NCI-H2196 (cell line): ENCODE results near the gene RPL36.

Source experiments
- DNase-seq: peaks from one replicate; lab custom pipeline; 2025; ENCODE audit not compliant: unreplicated experiment; lab: John Stamatoyannopoulos, UW

RPL36 gene

GRCh38 chr19:5690125-5690954 is at the start of gene RPL36:
Gene RPL36, plus strand, starts transcription at chr19:5690295. Its CDS starts 213 bp downstream, at chr19:5690508.
- DNase-seq = peak; percentile 97

GRCh38 chr19:5641171-5641570 is 48.9 kb upstream of the RPL36 start:
- DNase-seq = no peak

DNA sequence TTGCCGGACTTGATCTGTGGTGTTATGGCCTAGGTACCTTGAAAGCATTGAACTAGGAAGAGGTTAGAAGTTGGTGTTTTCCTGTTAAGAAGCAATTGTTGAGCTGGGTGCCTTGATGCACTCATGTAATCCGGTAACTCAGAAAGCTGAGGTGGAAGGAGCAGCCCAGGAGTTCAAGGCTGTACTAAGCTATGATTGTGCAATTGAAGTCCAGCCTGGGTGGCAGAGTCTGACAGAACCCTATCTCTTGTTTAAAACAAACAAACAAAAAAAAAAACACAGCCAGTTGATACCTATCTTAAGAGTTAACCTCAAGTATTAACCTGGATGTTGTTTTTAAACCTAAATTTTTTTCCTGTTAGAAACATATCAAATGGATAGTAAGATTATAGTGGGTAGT is 47.9 kb upstream of the RPL36 start:
- DNase-seq = no peak

GRCh38 chr19:5643060-5643459 is 47.0 kb upstream of the RPL36 start:
- DNase-seq = no peak

DNA sequence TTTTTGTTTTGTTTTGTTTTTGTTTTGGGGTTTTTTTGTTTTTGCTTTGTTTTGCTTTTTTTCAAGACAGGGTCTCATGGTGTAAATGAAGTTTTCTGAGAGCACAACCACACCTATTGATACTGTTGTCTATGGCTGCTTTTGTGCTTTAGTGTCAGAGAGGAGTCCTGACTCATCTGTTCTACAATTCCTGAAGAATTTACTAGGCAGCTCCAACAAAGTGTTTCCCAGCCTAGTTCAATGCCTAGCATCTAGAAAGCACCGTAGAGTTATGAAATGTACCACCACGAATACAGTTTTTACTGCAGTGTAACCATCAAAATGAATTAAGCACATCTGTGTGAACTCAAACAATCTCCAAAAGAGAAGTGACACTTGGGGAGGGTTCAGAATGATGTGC is 46.1 kb upstream of the RPL36 start:
- no peak for DNase-seq

- peak; percentile 15 for DNase-seq
These were observed 44.7 kb upstream of the RPL36 start for GRCh38 chr19:5645409-5645808.

DNA sequence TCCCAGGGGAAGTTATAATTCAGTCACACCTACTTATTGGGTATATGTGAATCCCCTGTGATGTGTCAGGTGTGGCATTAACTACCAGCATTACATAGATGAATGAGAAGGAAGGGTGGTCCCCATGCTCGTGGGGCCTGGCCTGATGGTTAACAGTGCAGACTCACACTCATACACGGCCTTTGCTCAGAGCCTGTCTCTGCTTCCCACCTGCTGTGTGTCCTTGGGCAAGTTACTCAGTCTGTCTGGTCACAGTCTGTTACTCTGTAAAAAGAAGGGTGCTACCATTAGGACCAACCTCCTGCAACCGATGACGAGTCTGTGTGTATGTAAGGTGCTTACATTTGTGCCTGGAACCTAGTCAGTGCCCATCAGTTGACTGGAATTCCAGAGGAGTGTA is 43.4 kb upstream of the RPL36 start:
- no peak for DNase-seq

GRCh38 chr19:5648464-5648863 is 41.6 kb upstream of the RPL36 start:
- no peak for DNase-seq

DNA sequence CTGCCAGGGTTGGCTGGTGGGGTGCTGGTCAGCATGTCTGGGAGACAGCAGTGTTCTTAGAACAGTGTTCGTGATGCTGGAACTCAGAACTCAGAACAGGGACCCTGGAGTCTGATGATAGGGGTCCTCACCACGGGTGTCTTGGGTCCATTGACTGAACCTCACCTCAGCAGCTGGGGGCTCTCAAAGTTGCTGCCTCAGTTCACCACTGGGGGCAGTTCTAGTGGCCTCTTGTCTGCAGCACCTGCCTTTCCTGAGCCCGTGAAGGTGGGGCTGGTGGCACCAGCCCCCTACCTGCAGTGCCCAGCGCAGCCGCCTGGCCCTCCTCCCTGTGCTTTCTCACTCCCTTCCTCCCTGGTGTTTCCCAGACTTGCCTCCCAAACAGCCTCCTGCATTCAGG is 38.7 kb upstream of the RPL36 start:
- no peak for DNase-seq

DNA sequence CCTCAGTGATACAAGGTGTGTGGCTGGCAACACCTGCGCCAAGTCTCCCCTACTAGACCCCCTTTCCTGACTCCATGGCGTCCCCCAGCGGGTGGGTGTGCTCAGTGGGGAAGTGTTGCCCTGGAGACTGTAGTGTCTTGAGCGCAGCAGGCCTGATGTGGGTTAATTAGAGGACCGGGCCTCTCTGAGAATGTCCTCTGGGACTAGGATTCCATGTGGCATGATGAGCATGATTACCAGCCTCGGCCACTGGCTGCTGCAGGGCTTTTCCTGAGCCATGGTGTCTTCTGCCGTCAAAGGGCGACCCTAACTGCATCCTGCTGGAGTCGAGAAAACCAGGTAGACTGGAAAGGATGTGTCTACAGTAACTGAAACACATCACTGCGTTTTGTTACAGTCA is 37.8 kb upstream of the RPL36 start:
- no peak for DNase-seq

DNA sequence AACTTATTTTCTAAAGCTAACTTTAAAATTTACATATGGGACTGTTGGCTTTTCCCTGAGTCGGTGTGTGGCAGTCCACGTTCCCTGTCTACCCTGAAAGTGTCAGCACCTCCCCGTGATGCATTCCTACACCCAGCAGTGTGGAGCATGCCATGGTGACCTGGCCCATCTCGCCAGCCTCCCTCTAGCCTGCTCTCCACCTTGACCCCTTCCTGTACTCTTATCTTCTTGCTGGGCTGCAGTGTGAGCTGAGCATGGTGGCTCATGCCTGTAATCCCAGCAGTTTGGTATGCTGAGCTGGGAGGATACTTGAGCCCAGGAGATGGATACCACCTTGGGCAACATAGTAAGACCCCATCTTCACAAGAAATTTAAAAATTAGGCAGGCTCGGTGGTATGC is 35.2 kb upstream of the RPL36 start:
- DNase-seq = no peak

DNA sequence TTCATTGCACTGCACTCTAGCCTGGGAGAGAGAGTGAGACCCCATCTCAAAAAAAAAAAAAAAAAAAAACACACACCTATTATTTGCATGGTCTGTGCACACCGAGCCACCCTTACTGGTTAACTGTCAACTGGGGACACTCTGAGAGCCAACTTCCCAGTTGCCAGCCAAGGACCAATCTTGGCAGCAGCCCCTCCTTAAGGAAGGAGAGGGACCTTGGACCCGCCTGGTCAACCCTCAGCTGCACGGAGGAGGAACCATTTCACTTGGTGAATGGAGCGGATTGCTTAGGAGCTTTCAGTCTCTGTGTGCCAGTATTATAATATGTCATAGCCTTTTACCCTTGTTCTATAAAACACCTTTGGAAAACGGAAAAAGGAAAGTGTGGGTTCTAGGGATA is 34.7 kb upstream of the RPL36 start:
- DNase-seq = no peak

- DNase-seq = no peak
These were observed 28.6 kb upstream of the RPL36 start for GRCh38 chr19:5661483-5661882.

- DNase-seq = no peak
These were observed 26.2 kb upstream of the RPL36 start for GRCh38 chr19:5663904-5664303.

DNA sequence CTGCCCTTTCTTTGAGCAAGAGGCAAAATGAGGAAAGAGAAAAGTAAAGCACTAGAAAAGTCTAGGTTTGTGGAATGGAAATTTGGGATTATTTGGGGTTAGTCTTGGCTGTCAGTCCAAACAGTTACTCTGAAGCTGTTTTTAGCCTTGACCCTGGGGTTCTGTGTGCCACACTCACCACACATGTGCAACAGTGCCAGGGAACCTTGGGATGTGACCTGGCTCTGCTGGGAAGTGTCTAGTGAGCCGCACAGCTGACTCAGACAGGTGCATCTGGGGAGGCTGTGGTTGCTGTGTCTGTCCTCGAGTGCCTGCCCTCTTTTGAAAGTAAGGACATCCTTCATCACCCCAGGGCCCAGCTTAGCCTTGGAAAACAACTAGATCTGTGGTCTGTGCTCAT is 25.6 kb upstream of the RPL36 start:
- no peak for DNase-seq

DNA sequence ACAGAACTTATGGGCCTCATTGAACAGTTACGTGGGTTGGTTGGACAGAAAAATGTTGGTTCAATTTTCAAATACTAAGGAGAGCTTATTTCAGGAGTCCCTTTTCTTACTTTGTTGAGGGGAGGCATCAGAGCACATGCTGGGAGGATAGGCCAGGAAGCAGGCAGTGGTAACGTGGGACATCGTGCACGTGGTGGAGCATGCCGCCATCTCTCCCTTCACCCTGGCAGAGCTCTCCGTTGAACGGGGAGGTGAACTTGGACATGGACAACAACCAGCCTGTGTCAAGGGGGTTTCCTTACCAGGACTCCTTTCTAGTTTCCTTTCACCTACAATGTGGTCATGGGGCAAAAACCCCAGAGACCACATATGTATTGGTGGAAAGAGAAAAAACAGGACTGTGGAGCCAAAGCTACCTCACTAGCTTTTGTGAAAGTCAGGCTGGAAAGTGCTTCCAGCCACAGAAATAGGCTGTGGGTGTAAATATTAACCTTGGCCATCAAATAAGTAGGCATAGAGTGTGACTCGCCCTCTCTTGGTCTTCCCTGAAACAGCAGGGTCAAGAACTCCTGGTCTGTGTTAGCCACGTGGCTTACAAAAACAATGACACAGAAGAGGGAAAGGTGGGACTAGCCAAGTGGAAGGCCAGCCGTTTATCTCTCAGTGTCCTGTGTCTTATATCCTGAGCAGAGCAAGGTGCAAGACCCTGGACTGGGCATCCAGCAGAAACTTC is 24.1 kb upstream of the RPL36 start:
- DNase-seq = no peak

GRCh38 chr19:5666921-5667610 is 23.0 kb upstream of the RPL36 start:
- DNase-seq = no peak

- no peak for DNase-seq
These were observed 22.3 kb upstream of the RPL36 start for GRCh38 chr19:5667751-5668271.

- DNase-seq = no peak
These were observed 20.9 kb upstream of the RPL36 start for GRCh38 chr19:5669212-5669611.

DNA sequence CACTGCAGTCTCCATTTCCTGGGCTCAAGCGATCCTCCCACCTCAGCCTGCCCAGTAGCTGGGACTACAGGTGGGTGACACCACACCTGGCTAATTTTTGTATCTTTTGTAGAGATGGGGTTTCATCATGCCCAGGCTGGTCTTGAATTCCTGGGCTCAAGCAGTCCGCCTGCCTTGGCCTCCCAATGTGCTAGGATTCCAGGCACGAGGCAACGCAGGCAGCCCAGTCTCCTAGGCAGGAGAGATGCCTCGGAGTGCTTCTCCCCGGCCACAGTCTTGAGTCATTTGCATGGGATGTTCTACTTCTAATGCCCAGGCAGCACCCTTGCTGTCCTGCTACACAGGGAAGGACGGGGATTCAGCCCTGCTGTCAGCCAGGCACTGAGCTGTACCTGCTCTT is 18.5 kb upstream of the RPL36 start:
- DNase-seq = no peak

- DNase-seq = no peak
These were observed 17.2 kb upstream of the RPL36 start for GRCh38 chr19:5672708-5673459.
